H1 (cell line): ENCODE data around the gene ANKS1A. TPM values are rescaled to one million over a fixed set of nuclear protein-coding genes. Genes with fewer than 3 reads are reported as not detected.

Source experiments
- CTCF ChIA-PET: fragments of 300-600 bp; sonication (Branson Sonifier 250); formaldehyde crosslinking; loops from one replicate; lab custom pipeline; 2021; ENCODE audit not compliant: partially characterized antibody; lab: Charles Lee
- POLR2A ChIA-PET: fragments of 300-600 bp; sonication (Branson Sonifier 250); formaldehyde crosslinking; loops from one replicate; lab custom pipeline; 2021; ENCODE audit warnings: inconsistent platforms; ENCODE audit not compliant: partially characterized antibody; lab: Charles Lee
- DNase-seq, 2 experiments: peaks; one replicate each; pipeline versions ENCODE4 v3.0.0 to v3.0.0-alpha.2; 2010 to 2022; ENCODE audit warnings: low spot score in 2 of 2, low read depth in 1 of 2, mixed read lengths in 1 of 2
- FAIRE-seq: peaks from 2 replicates; lab custom pipeline; 2011; peaks lifted over from hg19 to GRCh38; lab: Jason Lieb, UNC
- H2AFZ ChIP-seq: 2 replicates; pipeline ENCODE4 v1.8.1; 2012; ENCODE audit warnings: low read length, inconsistent platforms
- H2AK5ac ChIP-seq: 2 replicates; pipeline ENCODE4 v1.6.1; 2013; ENCODE audit warnings: low read depth, low read length
- H2BK120ac ChIP-seq: replicated peaks from 2 replicates; pipeline ENCODE3; 2013; ENCODE audit warnings: low read depth, low read length, inconsistent platforms
- H2BK12ac ChIP-seq: 2 replicates; pipeline ENCODE4 v1.6.1; 2013; ENCODE audit warnings: low read depth, low read length
- H2BK15ac ChIP-seq: 2 replicates; pipeline ENCODE4 v1.6.1; 2013; ENCODE audit warnings: low read length
- H2BK20ac ChIP-seq: 2 replicates; pipeline ENCODE4 v1.6.1; 2013; ENCODE audit warnings: low read length
- H2BK5ac ChIP-seq: 2 replicates; pipeline ENCODE4 v1.6.1; 2013; ENCODE audit warnings: low read depth, low read length
- H3K14ac ChIP-seq: 2 replicates; pipeline ENCODE4 v1.6.1; 2013; ENCODE audit warnings: inconsistent platforms; ENCODE audit not compliant: insufficient read length
- H3K18ac ChIP-seq: 2 replicates; pipeline ENCODE4 v1.6.1; 2013; ENCODE audit warnings: low read length; ENCODE audit errors: extremely low read depth
- H3K23ac ChIP-seq: 2 replicates; pipeline ENCODE4 v1.6.1; 2013; ENCODE audit warnings: inconsistent platforms; ENCODE audit not compliant: insufficient read length
- H3K23me2 ChIP-seq: 2 replicates; pipeline ENCODE4 v1.6.1; 2013; ENCODE audit warnings: low read depth, low read length
- H3K27ac ChIP-seq: 2 replicates; pipeline ENCODE4 v1.6.1; 2011; ENCODE audit warnings: low read depth, low read length, inconsistent platforms
- H3K27me3 ChIP-seq, 4 experiments: replicated peaks in 1 of 4; 1 replicate in 1 of 4; 2 replicates in 3 of 4; pipeline versions ENCODE4 v1.6.1 to v1.8.1; 2011 to 2013; ENCODE audit warnings: low read length in 3 of 4, mild to moderate bottlenecking in 3 of 4, inconsistent platforms in 2 of 4, mixed read lengths in 2 of 4, moderate library complexity in 1 of 4; ENCODE audit not compliant: control insufficient read depth in 3 of 4, insufficient read depth in 3 of 4; ENCODE audit errors: extremely low read depth in 1 of 4
- H3K36me3 ChIP-seq, 4 experiments: 2 replicates each; pipeline versions ENCODE4 v1.6.1 to v1.8.1; 2011 to 2013; ENCODE audit warnings: mild to moderate bottlenecking in 4 of 4, low read length in 3 of 4, moderate library complexity in 2 of 4, control low read depth in 1 of 4, inconsistent platforms in 1 of 4; ENCODE audit not compliant: insufficient read depth in 4 of 4, control insufficient read depth in 2 of 4
- H3K4ac ChIP-seq: replicated peaks from 2 replicates; pipeline ENCODE3; 2013; ENCODE audit warnings: low read length, low read depth, mixed read lengths, inconsistent platforms; ENCODE audit not compliant: insufficient read length
- H3K4me1 ChIP-seq, 4 experiments: replicated peaks in 1 of 4; 1 replicate in 1 of 4; 2 replicates in 3 of 4; pipeline versions ENCODE4 v1.6.1 to v1.8.1; 2011 to 2013; ENCODE audit warnings: low read length in 3 of 4, inconsistent platforms in 2 of 4, mixed read lengths in 1 of 4; ENCODE audit not compliant: insufficient read depth in 4 of 4, control insufficient read depth in 3 of 4
- H3K4me2 ChIP-seq, 2 experiments: 2 replicates each; pipeline versions ENCODE4 v1.6.1 to v1.8.1; 2011 to 2013; ENCODE audit warnings: low read depth in 2 of 2, low read length in 2 of 2, control low read depth in 1 of 2, inconsistent platforms in 1 of 2, mild to moderate bottlenecking in 1 of 2; ENCODE audit not compliant: insufficient read depth in 1 of 2
- H3K4me3 ChIP-seq, 4 experiments: fragments of 200-600, 300-600 bp in 1 of 4; sonication (generic), shearing (Covaris generic), sonication (Bioruptor Twin) in 1 of 4; 2 replicates each; pipeline versions ENCODE4 v1.5.1 to v1.8.1; 2011 to 2016; ENCODE audit warnings: low read length in 4 of 4, low read depth in 3 of 4, control low read depth in 2 of 4, inconsistent platforms in 2 of 4, mild to moderate bottlenecking in 2 of 4, mixed read lengths in 1 of 4, moderate library complexity in 1 of 4; ENCODE audit not compliant: insufficient read depth in 2 of 4; ENCODE audit errors: extremely low read depth in 1 of 4
- H3K56ac ChIP-seq: replicated peaks from 2 replicates; pipeline ENCODE3; 2013; ENCODE audit warnings: low read depth, mild to moderate bottlenecking, mixed read lengths, low read length, inconsistent platforms; ENCODE audit not compliant: insufficient read length
- H3K79me1 ChIP-seq: 2 replicates; pipeline ENCODE4 v1.6.1; 2013; ENCODE audit warnings: low read depth, low read length, control low read depth
- H3K79me2 ChIP-seq, 2 experiments: 2 replicates each; pipeline versions ENCODE4 v1.6.1 to v1.8.1; 2012 to 2013; ENCODE audit warnings: low read length in 2 of 2, mild to moderate bottlenecking in 2 of 2, inconsistent platforms in 1 of 2; ENCODE audit not compliant: insufficient read depth in 2 of 2, control insufficient read depth in 1 of 2
- H3K9ac ChIP-seq, 4 experiments: replicated peaks in 1 of 4; 1 replicate in 1 of 4; 2 replicates in 3 of 4; pipeline versions ENCODE4 v1.6.1 to v1.8.1; 2011 to 2013; ENCODE audit warnings: low read depth in 3 of 4, low read length in 3 of 4, control low read depth in 2 of 4, mild to moderate bottlenecking in 2 of 4, moderate library complexity in 2 of 4, inconsistent platforms in 1 of 4; ENCODE audit errors: extremely low read depth in 1 of 4
- H3K9me3 ChIP-seq, 2 experiments: 2 replicates each; pipeline versions ENCODE4 v1.6.1 to v1.8.1; 2012 to 2013; ENCODE audit warnings: mild to moderate bottlenecking in 2 of 2, moderate library complexity in 2 of 2, control low read depth in 1 of 2, inconsistent platforms in 1 of 2, low read depth in 1 of 2, low read length in 1 of 2, mixed read lengths in 1 of 2; ENCODE audit not compliant: insufficient read depth in 2 of 2
- H4K20me1 ChIP-seq, 2 experiments: replicated peaks in 1 of 2; 2 replicates each; pipeline versions ENCODE3 to v1.8.1; 2011 to 2013; ENCODE audit warnings: inconsistent platforms in 2 of 2, low read length in 2 of 2, mild to moderate bottlenecking in 1 of 2; ENCODE audit not compliant: insufficient read depth in 2 of 2, control insufficient read depth in 1 of 2
- H4K5ac ChIP-seq: 2 replicates; pipeline ENCODE4 v1.6.1; 2013; ENCODE audit warnings: low read length, low read depth, mixed read lengths, inconsistent platforms; ENCODE audit not compliant: insufficient read length
- H4K8ac ChIP-seq: 2 replicates; pipeline ENCODE4 v1.8.0; 2013; ENCODE audit warnings: mild to moderate bottlenecking, moderate library complexity, low read length, inconsistent platforms; ENCODE audit not compliant: insufficient read depth; ENCODE audit errors: extremely low read depth
- H4K91ac ChIP-seq: replicated peaks from 2 replicates; pipeline ENCODE3; 2013; ENCODE audit warnings: low read length, mixed read lengths, inconsistent platforms; ENCODE audit not compliant: insufficient read length
- ASH2L ChIP-seq: fragments of 200-600, 300-600 bp; sonication (generic); IDR thresholded peaks from one replicate; pipeline ENCODE4 v1.7.1; 2017; ENCODE audit warnings: low read length
- WGBS, 2 experiments: shearing (Covaris generic) in 1 of 2; methylation state at CpG; one replicate each; pipeline versions ENCODE4 v1.1.6 to v1.1.7; 2013 to 2015; ENCODE audit warnings: low lambda C conversion rate in 2 of 2, mixed read lengths in 2 of 2, inconsistent platforms in 1 of 2, low coverage in 1 of 2, missing lambda C conversion rate in 1 of 2; ENCODE audit not compliant: insufficient replicate concordance in 2 of 2, insufficient coverage in 1 of 2, insufficient read length in 1 of 2; ENCODE audit errors: extremely low coverage in 1 of 2, missing lambda C conversion rate in 1 of 2; 5-methylcytosine and 5-hydroxymethylcytosine counted together
- polyA plus RNA-seq, 7 experiments: library from polyadenylated mRNA; depleted of rRNA in 3 of 7; stranded (reverse) in 5 of 7; unstranded in 2 of 7; fragments of >200 nt in 5 of 7; fragments of 200-250 nt in 2 of 7; gene quantifications; 1 replicate in 5 of 7; 2 replicates in 1 of 7; 4 replicates in 1 of 7; pipeline versions ENCODE4 v1.2.1 to v1.2.3, GENCODE V29; 2011 to 2013; ENCODE audit warnings: missing spikeins in 2 of 7, mixed read lengths in 2 of 7
- total RNA-seq: library from RNA; stranded (reverse); fragmentation: NEBNext Ultra II Directional; extraction: Animal tissue kit (Norgen Biotek cat#: 25700); gene quantifications from 2 replicates; pipeline ENCODE4 v1.2.1, GENCODE V29; 2021

The ANKS1A gene
- total and polyA plus RNA-seq, 2 of the 8 experiments (the other 6 are each of a cell fraction or from before 2014, with no cell fraction given) = 9.8 to 30.9 TPM

DNA sequence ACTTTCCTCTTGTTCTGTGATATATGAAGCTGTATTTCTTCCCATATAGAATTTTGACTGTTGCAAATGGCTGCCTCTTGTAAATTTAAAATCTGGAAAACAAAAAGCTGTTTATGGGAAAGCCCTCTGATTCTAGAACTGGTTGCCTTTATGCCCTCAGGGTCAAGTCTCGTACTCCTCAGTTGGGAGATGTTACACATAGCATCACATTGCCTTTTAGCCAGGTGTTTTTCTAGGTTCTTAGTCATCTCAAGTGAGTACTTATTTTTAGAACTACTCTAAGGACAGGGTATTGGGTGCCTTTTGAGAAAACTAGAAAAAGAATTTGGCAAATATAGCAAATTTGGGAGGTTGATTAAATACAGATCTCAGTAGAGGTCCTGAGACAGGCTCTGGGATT is 58.5 kb downstream of the ANKS1A start:
- no peak overlapping the region for H3K4me2 ChIP-seq
- H3K56ac ChIP-seq = no peak overlapping the region
- H2BK12ac ChIP-seq = no peak overlapping the region
- H2AK5ac ChIP-seq = no peak overlapping the region
- H3K4me1 ChIP-seq = peaks cover 0 to 2% (median 0%) of the 10 kb centered on the region in 4 experiments; a peak in 1 of 7 replicates
- no peak overlapping the region for H2AFZ ChIP-seq
- no peaks in the 10 kb centered on the region for H3K27me3 ChIP-seq
- no peaks in the 10 kb centered on the region for H4K20me1 ChIP-seq
- no peak overlapping the region for H2BK15ac ChIP-seq
- no peak overlapping the region for H3K4ac ChIP-seq
- H3K79me1 ChIP-seq = 0 out of 2 replicates have a peak, but pooled peaks cover 5% of the 10 kb centered on the region
- H3K79me2 ChIP-seq = peaks cover 0 to 20% of the 10 kb centered on the region in 2 experiments; a peak in 2 of 4 replicates
- no peak overlapping the region for H2BK5ac ChIP-seq
- TF ChIP-seq ASH2L = no peak
- H3K14ac ChIP-seq = no peak overlapping the region
- H3K18ac ChIP-seq = no peak overlapping the region
- no peaks in the 10 kb centered on the region; a peak in 2 of 4 replicates for H3K9me3 ChIP-seq
- no peak overlapping the region for H4K8ac ChIP-seq
- no peak for DNase-seq
- H4K5ac ChIP-seq = no peak overlapping the region
- 83% methylated on average over 1 of the region's 1 CpG; no CpG with 5 or more reads in 1 of the 2 experiments for WGBS, 2 experiments
- H2BK20ac ChIP-seq = no peak overlapping the region
- H3K27ac ChIP-seq = no peak overlapping the region
- CTCF ChIA-PET = interaction anchor here (1.1 to 1.7 kb wide), 2 partner anchors 14 to 26 kb away, joined by 3 to 4 read pairs; no protein-coding TSS in a partner anchor
- H4K91ac ChIP-seq = no peak overlapping the region
- no peak overlapping the region for H2BK120ac ChIP-seq
- no peak overlapping the region for H3K23ac ChIP-seq
- H3K4me3 ChIP-seq = no peak overlapping the region
- no peak for FAIRE-seq
- no peak overlapping the region for H3K9ac ChIP-seq
- no peaks in the 10 kb centered on the region; the same call in 1 of the 2 replicates for H3K23me2 ChIP-seq
- POLR2A ChIA-PET = no interaction called here
- no peaks in the 10 kb centered on the region for H3K36me3 ChIP-seq
